ENCODE data around the gene TMEM184B.

GRCh38 chr22:38240734-38241252 is 32.0 kb downstream of the TMEM184B start:
- TF ChIP-seq POLR2A (IDR thresholded peaks at IDR 0.05) (no peak), CTCF (IDR thresholded peaks at IDR 0.05 in 4 of 5, conservative IDR thresholded peaks at IDR 0.05 in 1 of 5) (no peak)

Data from gastrocnemius medialis (tissue), 4 donors.